HAP-1 (cell line): ENCODE data around the gene G2E3.
"Not testable (repeated sequence)": the region's sequence is repeated elsewhere in the genome, so short reads cannot be mapped to it uniquely, and the experiment has no call there.

Experiments
- DNase-seq, 2 experiments: peaks; one replicate each; pipeline ENCODE4 v3.0.0-alpha.2; 2016 to 2020; ENCODE audit warnings: low spot score in 2 of 2
- H3K27me3 ChIP-seq: fragments of 250-450 bp; sonication (Bioruptor Pico); 2 replicates; pipeline ENCODE4 v1.5.1; 2020; ENCODE audit warnings: low read depth, mild to moderate bottlenecking, moderate library complexity
- H3K36me3 ChIP-seq: fragments of 250-450 bp; sonication (Bioruptor Pico); replicated peaks from 2 replicates; pipeline ENCODE4 v1.5.1; 2020; ENCODE audit warnings: mild to moderate bottlenecking
- H3K4me1 ChIP-seq: fragments of 250-450 bp; sonication (Bioruptor Pico); 2 replicates; pipeline ENCODE4 v1.5.1; 2020; ENCODE audit warnings: mild to moderate bottlenecking
- H3K4me3 ChIP-seq: fragments of 250-450 bp; sonication (Bioruptor Pico); 2 replicates; pipeline ENCODE4 v1.5.1; 2020; ENCODE audit warnings: mild to moderate bottlenecking, moderate library complexity
- H3K9me3 ChIP-seq: fragments of 250-450 bp; sonication (Bioruptor Pico); 2 replicates; pipeline ENCODE4 v1.5.1; 2020; ENCODE audit warnings: mild to moderate bottlenecking, moderate library complexity
- in situ Hi-C: fragments of 300-500 bp; cut with MboI; formaldehyde crosslinking; loops from 3 replicates; pipeline ENCODE4 v1.14.3; 2020; ENCODE audit warnings: low sequenced_read_pairs, inconsistent platforms, mixed read lengths

The G2E3 gene

DNA sequence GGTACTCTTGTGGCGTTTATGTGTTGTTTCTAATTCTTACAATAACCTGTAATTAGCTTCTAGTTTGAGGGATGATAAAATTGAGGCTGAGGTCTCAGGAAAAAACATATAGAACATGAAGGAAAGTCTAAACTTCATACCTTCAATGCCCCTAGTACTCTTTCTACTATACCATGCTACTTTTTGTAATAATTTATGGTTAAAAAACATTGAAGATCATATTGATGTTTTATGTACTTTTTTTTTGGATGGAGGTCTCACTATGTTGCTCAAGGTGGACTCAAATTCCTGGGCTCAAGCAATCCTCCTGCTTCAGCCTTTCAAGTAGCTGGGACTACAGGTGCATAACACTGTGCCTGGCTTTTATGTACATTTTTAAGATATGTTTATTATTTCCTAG lies 13.8 kb downstream of the G2E3 start:
- DNase-seq = no peak
- Histone ChIP-seq H3K27me3 (no peaks in the 10 kb centered on the region), H3K36me3 (no peaks in the 10 kb centered on the region), H3K9me3 (no peaks in the 10 kb centered on the region), H3K4me1 (peaks cover 31% of the 10 kb centered on the region), H3K4me3 (no peak overlapping the region)
- in situ Hi-C loops = no loop called here

DNA sequence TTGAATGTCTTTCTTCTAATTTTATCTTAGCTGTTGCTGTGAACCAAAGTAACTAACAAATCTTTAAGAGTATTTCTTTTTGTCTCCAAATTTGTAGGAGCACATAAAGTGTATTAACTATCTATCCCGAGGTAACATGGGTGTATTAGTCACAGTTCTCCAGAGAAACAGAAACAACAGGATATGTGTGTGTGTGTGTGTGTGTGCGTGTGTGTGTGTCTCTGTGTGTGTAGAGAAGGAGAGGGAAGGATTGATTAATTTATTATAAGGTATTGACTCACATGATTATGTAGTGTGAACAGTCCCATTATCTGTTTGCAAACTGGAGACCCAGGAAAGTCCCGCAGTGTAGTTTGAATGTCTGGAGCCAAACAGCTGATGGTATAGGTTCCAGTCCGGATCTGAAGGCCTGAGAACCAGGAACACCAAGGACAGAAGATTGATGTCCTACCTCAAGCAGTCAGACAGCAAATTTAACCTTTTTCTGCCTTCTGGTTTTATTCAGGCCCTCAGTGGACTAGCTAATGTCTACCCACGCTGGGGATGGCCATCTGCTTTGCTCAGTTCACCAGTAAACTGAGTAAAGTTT lies 14.4 kb downstream of the G2E3 start:
- Histone ChIP-seq H3K4me3 (no peak overlapping the region), H3K9me3 (no peaks in the 10 kb centered on the region), H3K4me1 (peaks cover 31% of the 10 kb centered on the region), H3K27me3 (no peaks in the 10 kb centered on the region), H3K36me3 (no peaks in the 10 kb centered on the region)
- in situ Hi-C loops = no loop called here
- DNase-seq = no peak

DNA sequence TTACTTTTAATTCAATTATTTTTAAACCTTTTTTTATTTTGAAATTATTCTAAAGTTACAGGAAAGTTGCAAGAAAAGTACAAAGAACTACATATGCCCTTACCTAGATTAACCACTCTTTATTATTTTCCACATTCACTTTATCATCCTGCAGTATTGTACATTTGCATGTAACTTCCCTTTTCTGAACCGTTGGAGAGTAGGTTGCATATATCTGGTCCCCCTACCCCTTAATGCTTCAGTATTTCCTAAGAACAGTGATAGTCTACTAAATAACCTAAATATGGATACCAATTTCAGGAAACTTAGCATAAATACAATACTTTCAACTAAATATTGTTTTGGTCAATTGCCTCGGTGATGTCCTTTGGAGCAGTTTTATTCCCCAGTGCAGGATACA lies 15.0 kb downstream of the G2E3 start:
- H3K36me3 ChIP-seq = no peaks in the 10 kb centered on the region
- no peak for DNase-seq

DNA sequence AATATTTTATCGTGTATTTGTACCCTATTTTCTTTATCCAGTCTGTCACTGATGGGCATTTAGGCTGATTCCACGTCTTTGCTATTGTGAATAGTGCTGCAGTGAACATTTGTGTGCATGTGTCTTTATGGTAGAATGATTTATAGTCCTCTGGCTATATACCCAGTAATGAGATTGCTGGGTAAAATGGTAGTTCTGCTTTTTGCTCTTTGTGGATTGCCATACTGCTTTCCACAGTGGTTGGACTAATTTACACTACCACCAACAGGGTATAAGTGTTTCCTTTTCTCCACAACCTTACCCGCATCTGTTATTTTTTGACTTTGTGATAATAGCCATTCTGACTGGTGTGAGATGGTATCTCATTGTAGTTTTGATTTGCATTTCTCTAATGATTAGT lies 15.8 kb downstream of the G2E3 start:
- H3K4me3 ChIP-seq, H3K27me3 ChIP-seq, H3K9me3 ChIP-seq, DNase-seq, in situ Hi-C loops, H3K36me3 ChIP-seq: not testable (repeated sequence)
- H3K4me1 ChIP-seq = peaks cover 23% of the 10 kb centered on the region

More for the DNA sequence above, 15.0 kb downstream of the G2E3 start:
- Histone ChIP-seq H3K4me1 (peaks cover 30% of the 10 kb centered on the region), H3K9me3 (no peaks in the 10 kb centered on the region), H3K27me3 (no peaks in the 10 kb centered on the region), H3K4me3 (no peak overlapping the region)
- in situ Hi-C loops = no loop called here

DNA sequence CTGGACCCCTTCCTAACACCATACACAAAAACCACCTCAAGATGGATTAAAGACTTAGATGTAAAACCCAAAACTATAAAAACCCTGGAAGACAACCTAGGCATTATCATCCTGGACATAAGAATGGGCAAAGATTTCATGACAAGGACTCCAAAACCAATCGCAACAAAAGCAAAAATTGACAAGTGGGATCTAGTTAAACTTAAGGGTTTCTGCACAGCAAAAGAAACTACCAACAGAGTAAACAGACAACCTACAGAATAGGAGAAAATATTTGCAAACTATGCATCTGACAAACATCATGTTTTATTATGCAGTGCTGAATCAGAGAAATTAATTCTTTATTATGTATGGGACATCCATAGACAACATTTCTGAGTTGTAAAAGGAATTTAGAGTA lies 17.4 kb downstream of the G2E3 start:
- H3K27me3 ChIP-seq, H3K9me3 ChIP-seq, H3K36me3 ChIP-seq, H3K4me3 ChIP-seq, in situ Hi-C loops, H3K4me1 ChIP-seq, DNase-seq: not testable (repeated sequence)

DNA sequence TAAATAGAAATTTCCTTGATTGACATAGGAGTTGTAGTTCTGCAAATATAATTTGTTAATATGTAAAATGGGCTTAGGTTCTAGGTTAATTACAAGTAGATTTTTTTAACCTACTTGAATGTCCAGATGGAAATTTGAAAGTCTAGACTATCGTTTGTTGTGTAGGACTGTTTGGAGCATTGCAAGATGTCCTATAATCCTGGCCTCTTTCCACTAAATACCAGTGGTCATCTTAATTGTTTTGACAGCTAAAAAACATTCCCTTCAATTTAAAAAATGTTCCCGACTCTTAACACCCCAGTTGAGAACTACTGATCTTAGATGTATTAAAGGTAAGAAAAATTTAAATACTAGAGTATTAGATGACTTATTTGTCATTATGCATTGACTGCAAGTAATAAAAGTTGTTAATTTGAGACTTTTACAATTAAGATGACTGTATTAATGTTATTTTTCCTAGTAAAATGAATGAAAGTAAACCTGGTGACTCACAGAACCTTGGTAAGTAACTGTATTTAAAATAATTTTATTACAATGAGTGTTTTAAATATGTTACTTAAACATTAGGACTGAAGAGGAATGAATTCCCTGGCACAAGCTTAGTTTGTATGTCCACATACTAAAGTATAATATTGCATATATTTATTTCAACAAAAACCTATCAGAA lies 21.8 kb downstream of the G2E3 start:
- H3K36me3 ChIP-seq = peaks cover 13% of the 10 kb centered on the region
- in situ Hi-C loops = no loop called here
- no peak overlapping the region for H3K4me3 ChIP-seq
- H3K9me3 ChIP-seq = 0 out of 2 replicates have a peak, but pooled peaks cover 3% of the 10 kb centered on the region
- H3K4me1 ChIP-seq = 0 out of 2 replicates have a peak, but pooled peaks cover 4% of the 10 kb centered on the region
- H3K27me3 ChIP-seq = no peaks in the 10 kb centered on the region
- no peak for DNase-seq

DNA sequence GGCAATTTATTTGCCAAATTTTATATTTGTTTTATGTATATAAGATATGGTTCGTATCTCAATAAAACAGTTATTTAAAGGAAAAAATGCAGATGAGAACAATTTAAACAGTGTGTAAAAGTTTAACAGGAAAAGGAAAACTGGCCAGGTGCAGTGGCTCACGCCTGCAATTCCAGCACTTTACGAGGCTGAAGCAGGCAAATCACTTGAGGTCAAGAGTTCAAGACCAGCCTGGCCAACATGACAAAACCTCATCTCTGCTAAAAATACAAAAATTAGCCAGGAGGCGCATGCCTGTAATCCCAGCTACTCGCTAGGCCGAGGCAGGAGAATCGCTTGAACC lies 22.3 kb downstream of the G2E3 start:
- 0 out of 2 replicates have a peak, but pooled peaks cover 4% of the 10 kb centered on the region for H3K4me1 ChIP-seq
- H3K4me3 ChIP-seq = no peak overlapping the region
- in situ Hi-C loops = no loop called here
- peaks cover 13% of the 10 kb centered on the region for H3K36me3 ChIP-seq
- H3K27me3 ChIP-seq = no peaks in the 10 kb centered on the region
- H3K9me3 ChIP-seq = 0 out of 2 replicates have a peak, but pooled peaks cover 3% of the 10 kb centered on the region
- DNase-seq = no peak

DNA sequence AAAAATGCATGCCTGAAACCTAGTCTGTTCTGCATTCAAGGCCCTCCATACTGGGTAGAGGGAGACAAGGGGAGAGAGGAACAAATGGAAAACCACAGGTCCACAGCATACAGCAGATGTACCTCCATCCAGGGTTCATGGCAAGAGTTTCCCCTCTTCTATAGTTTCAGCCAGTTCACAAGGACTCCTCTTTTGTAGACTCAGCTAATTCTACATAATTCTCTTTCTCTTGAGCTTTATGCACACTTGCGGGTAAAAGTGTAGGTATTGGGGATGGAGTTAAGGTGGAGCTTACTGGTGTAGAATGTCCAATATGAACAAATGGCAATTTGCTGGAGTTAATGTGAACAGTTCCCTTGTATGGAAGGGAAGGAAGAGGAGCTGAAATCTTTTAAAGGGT lies 23.4 kb downstream of the G2E3 start:
- DNase-seq = no peak
- in situ Hi-C loops = no loop called here
- Histone ChIP-seq H3K36me3 (peaks cover 16% of the 10 kb centered on the region), H3K4me3 (no peak overlapping the region), H3K4me1 (0 out of 2 replicates have a peak, but pooled peaks cover 4% of the 10 kb centered on the region), H3K9me3 (0 out of 2 replicates have a peak, but pooled peaks cover 3% of the 10 kb centered on the region), H3K27me3 (no peaks in the 10 kb centered on the region)

DNA sequence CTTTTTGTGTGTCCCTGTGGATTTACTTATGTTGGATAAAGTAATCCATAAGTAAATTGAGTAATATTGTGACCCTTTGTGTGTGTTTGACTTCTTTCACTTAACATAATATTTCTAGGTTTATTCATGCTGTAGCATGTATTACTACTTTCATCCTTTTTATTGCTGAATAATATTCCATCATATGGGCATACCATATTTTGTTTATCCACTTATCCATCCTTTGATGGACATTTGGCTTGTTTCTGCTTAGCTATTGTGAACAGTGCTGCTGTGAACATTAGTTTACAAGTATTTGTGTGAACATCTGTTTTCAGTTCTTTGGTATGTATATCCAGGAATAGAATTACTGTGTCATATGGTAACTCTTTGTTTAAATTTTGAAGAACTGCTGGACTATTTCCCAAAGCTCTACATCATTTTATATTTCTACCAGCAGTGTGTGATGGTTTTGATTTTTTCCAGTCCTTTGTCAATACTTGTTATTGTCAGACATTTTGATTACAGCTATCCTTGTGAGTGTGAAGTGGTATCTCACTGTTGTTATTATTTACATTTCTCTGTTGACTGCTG lies 25.2 kb downstream of the G2E3 start:
- Histone ChIP-seq H3K36me3 (peaks cover 16% of the 10 kb centered on the region), H3K27me3 (no peaks in the 10 kb centered on the region), H3K4me3 (no peak overlapping the region), H3K9me3 (0 out of 2 replicates have a peak, but pooled peaks cover 3% of the 10 kb centered on the region), H3K4me1 (no peaks in the 10 kb centered on the region)
- no peak for DNase-seq
- in situ Hi-C loops = no loop called here

DNA sequence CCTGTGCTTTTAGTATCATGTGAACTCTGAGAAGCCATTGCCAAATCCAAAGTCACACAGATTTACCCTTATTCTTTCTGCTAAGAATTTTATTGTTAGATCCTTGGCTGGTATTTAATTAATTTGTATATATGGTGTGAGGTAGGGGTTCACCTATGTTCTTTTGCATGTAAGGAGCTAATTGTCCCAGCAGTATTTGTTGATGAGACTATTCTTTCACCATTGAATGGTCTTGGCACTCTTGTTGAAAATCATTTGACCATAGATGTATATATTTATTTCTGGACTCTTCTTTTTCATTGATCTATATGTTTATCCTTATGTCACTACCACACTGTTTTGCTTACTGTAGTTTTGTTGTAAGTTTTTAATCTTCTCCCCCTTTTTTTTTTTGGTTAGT lies 26.2 kb downstream of the G2E3 start:
- Histone ChIP-seq H3K4me1 (no peaks in the 10 kb centered on the region), H3K36me3 (peaks cover 24% of the 10 kb centered on the region), H3K9me3 (0 out of 2 replicates have a peak, but pooled peaks cover 3% of the 10 kb centered on the region), H3K27me3 (no peaks in the 10 kb centered on the region), H3K4me3 (no peak overlapping the region)
- in situ Hi-C loops = no loop called here
- DNase-seq = no peak

DNA sequence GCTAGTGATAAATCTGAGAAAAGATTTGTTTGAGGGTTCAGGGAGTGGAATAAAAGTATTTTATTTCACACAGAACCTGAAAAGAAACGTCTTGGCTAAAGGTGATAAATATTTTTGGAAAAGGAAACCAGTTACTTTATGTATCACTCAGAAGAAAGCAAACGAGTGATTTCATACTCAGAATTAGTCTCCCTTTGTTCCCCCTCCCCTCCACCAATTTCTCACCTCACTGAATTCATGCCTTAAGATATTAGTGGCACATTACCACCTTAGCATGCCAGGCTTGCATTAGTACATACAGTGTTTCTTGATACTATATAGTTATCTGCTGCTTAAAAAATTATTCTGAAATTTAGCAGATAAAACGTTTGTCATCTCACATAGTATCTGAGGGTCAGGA lies 28.2 kb downstream of the G2E3 start:
- Histone ChIP-seq H3K4me1 (no peaks in the 10 kb centered on the region), H3K36me3 (peaks cover 28% of the 10 kb centered on the region), H3K27me3 (no peaks in the 10 kb centered on the region), H3K4me3 (no peak overlapping the region), H3K9me3 (0 out of 2 replicates have a peak, but pooled peaks cover 3% of the 10 kb centered on the region)
- DNase-seq = no peak
- in situ Hi-C loops = no loop called here

DNA sequence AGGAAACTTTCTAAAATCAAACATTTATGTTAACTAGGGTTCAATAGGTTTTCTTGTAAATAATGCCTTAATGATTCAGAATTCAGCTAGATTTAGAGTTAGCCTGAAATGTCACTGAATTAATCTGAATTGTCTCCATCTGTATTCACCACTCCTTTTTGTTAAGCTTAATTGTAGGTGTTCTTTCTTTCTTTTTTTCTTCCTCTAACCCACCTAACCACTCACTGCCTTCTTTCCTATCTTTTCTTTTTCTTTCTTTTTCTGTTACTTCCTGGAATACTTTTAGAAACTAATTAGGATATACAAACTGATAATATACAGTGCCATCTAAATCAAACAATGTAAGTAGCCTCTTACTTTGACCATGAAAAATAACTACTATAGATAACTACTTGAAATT lies 29.9 kb downstream of the G2E3 start:
- Histone ChIP-seq H3K9me3 (0 out of 2 replicates have a peak, but pooled peaks cover 3% of the 10 kb centered on the region), H3K4me3 (no peak overlapping the region), H3K27me3 (no peaks in the 10 kb centered on the region), H3K4me1 (no peaks in the 10 kb centered on the region), H3K36me3 (peaks cover 37% of the 10 kb centered on the region)
- DNase-seq = no peak
- in situ Hi-C loops = no loop called here

DNA sequence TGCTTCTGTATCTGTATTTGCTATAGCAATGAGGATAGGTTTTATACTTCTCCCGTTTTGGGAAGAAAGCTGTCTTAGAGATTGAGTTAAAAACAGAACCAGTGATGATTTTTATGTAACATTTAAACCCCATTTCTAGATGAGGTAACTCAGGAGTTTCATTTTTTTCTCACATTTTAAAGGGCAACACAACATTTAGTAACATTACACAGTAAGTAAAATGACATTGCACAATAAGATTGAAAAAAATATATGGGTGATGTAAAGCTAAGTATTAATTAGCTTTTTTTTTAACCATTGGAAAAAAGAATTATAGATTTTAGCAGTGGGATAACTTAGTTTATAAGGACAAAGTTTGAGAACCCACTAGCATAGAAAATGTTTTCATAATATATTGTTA lies 38.0 kb downstream of the G2E3 start:
- H3K9me3 ChIP-seq = no peaks in the 10 kb centered on the region
- H3K4me1 ChIP-seq = no peaks in the 10 kb centered on the region
- in situ Hi-C loops = no loop called here
- H3K27me3 ChIP-seq = no peaks in the 10 kb centered on the region
- H3K4me3 ChIP-seq = no peak overlapping the region
- H3K36me3 ChIP-seq = peaks cover 62% of the 10 kb centered on the region
- DNase-seq = no peak

DNA sequence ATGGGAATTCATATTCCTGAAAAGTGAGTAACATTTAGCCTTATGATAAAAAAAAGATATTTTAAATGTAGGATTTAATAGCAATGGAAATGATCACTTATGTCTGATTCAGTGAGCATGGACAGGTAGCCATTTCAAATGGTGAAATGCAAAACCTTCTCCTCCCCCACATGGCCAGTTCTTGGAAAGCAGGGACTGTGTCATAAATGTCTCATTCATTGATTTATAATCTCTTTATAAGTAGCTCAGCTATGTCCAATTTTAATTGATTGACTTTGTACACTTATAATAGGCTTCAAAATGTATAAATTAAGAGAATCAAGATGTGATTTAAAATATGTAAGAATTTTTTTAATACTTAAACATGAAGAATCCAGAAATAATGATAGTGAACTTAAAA lies 38.5 kb downstream of the G2E3 start:
- H3K4me3 ChIP-seq = no peak overlapping the region
- no peaks in the 10 kb centered on the region for H3K27me3 ChIP-seq
- H3K9me3 ChIP-seq = no peaks in the 10 kb centered on the region
- peaks cover 62% of the 10 kb centered on the region for H3K36me3 ChIP-seq
- in situ Hi-C loops = no loop called here
- no peak for DNase-seq
- no peaks in the 10 kb centered on the region for H3K4me1 ChIP-seq
